Endodermal cell (in vitro differentiated cells): ENCODE results near the gene RAC2. TPM values are rescaled to one million over a fixed set of nuclear protein-coding genes. Genes with fewer than 3 reads are reported as not detected.

Source experiments
- DNase-seq: peaks from one replicate; pipeline ENCODE4 v3.0.0-alpha.2; 2017
- H3K27ac ChIP-seq: 2 replicates; pipeline ENCODE4 v1.5.1; 2013; ENCODE audit warnings: mild to moderate bottlenecking, low read depth, low read length, moderate library complexity
- H3K27me3 ChIP-seq: 2 replicates; pipeline ENCODE4 v1.6.1; 2013; ENCODE audit warnings: mild to moderate bottlenecking, low read length, moderate library complexity; ENCODE audit not compliant: insufficient read depth, control insufficient read depth, poor library complexity, severe bottlenecking
- H3K36me3 ChIP-seq: 2 replicates; pipeline ENCODE4 v1.7.0; 2013; ENCODE audit warnings: mild to moderate bottlenecking, low read length, moderate library complexity; ENCODE audit not compliant: control insufficient read depth, insufficient read depth
- H3K4me1 ChIP-seq: one replicate; pipeline ENCODE4 v1.7.0; 2013; ENCODE audit warnings: low read length; ENCODE audit not compliant: control insufficient read depth, insufficient read depth
- H3K4me3 ChIP-seq: 2 replicates; pipeline ENCODE4 v1.5.1; 2013; ENCODE audit warnings: mild to moderate bottlenecking, low read length, moderate library complexity
- H3K9ac ChIP-seq: 2 replicates; pipeline ENCODE4 v1.6.1; 2013; ENCODE audit warnings: mild to moderate bottlenecking, low read length, moderate library complexity; ENCODE audit not compliant: poor library complexity, severe bottlenecking; ENCODE audit errors: extremely low read depth
- H3K9me3 ChIP-seq: 2 replicates; pipeline ENCODE4 v1.6.1; 2013; ENCODE audit warnings: mild to moderate bottlenecking, low read length, moderate library complexity; ENCODE audit not compliant: control insufficient read depth
- H3K27ac Mint-ChIP-seq: 2 replicates; pipeline ENCODE4 v1.8.0; 2020; ENCODE audit warnings: mixed read lengths
- H3K27me3 Mint-ChIP-seq: 2 replicates; pipeline ENCODE4 v1.8.0; 2021; ENCODE audit warnings: mild to moderate bottlenecking, mixed read lengths; ENCODE audit not compliant: insufficient read depth
- H3K36me3 Mint-ChIP-seq: 2 replicates; pipeline ENCODE4 v1.8.0; 2020; ENCODE audit warnings: low read depth, mixed read lengths
- H3K4me1 Mint-ChIP-seq: 2 replicates; pipeline ENCODE4 v1.8.0; 2020; ENCODE audit warnings: mixed read lengths
- H3K4me3 Mint-ChIP-seq: 2 replicates; pipeline ENCODE4 v1.8.0; 2020; ENCODE audit warnings: mild to moderate bottlenecking, moderate library complexity, mixed read lengths
- H3K9me3 Mint-ChIP-seq: 2 replicates; pipeline ENCODE4 v1.8.0; 2020; ENCODE audit warnings: mild to moderate bottlenecking, mixed read lengths
- CTCF ChIP-seq: fragments of 200-600 bp; sonication (generic); conservative IDR thresholded peaks from 2 replicates; pipeline ENCODE4 v1.5.0; 2021; ENCODE audit warnings: antibody characterized with exemption, mild to moderate bottlenecking
- WGBS, 2 experiments: methylation state at CpG; one replicate each; pipeline versions ENCODE4 v1.1.5 to v1.1.7; 2013; ENCODE audit warnings: missing lambda C conversion rate in 2 of 2, mixed read lengths in 1 of 2; ENCODE audit not compliant: insufficient coverage in 1 of 2, insufficient read length in 1 of 2; 5-methylcytosine and 5-hydroxymethylcytosine counted together
- total RNA-seq, 2 donors: library from RNA; stranded (reverse); fragmentation: NEBNext Ultra II Directional in 1 of 2; extraction: Animal tissue kit (Norgen Biotek cat#: 25700) in 1 of 2; gene quantifications; 2 replicates in 1 of 2; 3 replicates in 1 of 2; pipeline ENCODE4 v1.2.1, GENCODE V29; 2021

RAC2 gene
- total RNA-seq, 2 donors from 2014 or later = 4.5 to 5.6 TPM

GRCh38 chr22:37277384-37277783 lies 33.3 kb upstream of the RAC2 start:
- DNase-seq = no peak

GRCh38 chr22:37276776-37277175 lies 32.7 kb upstream of the RAC2 start:
- no peak overlapping the region for H3K4me3 ChIP-seq
- Mint-ChIP-seq H3K36me3 (no peaks in the 10 kb centered on the region), H3K27me3 (no peaks in the 10 kb centered on the region), H3K27ac (no peak overlapping the region), H3K4me1 (no peaks in the 10 kb centered on the region), H3K4me3 (no peak overlapping the region), H3K9me3 (no peaks in the 10 kb centered on the region)
- no peaks in the 10 kb centered on the region for H3K27me3 ChIP-seq
- WGBS, 2 experiments = 89 to 95% methylated on average over 1 to 2 of the region's 2 CpGs
- TF ChIP-seq CTCF = no peak
- no peaks in the 10 kb centered on the region for H3K36me3 ChIP-seq
- H3K27ac ChIP-seq = no peak overlapping the region
- peak; percentile 49 for DNase-seq
- no peak overlapping the region for H3K9ac ChIP-seq
- H3K9me3 ChIP-seq = no peaks in the 10 kb centered on the region
- no peaks in the 10 kb centered on the region for H3K4me1 ChIP-seq

More at GRCh38 chr22:37277384-37277783, 33.3 kb upstream of the RAC2 start:
- Mint-ChIP-seq H3K36me3 (no peaks in the 10 kb centered on the region), H3K27me3 (no peaks in the 10 kb centered on the region), H3K4me1 (no peaks in the 10 kb centered on the region), H3K27ac (no peak overlapping the region), H3K9me3 (no peaks in the 10 kb centered on the region), H3K4me3 (no peak overlapping the region)
- TF ChIP-seq CTCF = no peak
- no peak overlapping the region for H3K9ac ChIP-seq
- H3K9me3 ChIP-seq = no peaks in the 10 kb centered on the region
- H3K4me3 ChIP-seq = no peak overlapping the region
- no peaks in the 10 kb centered on the region for H3K36me3 ChIP-seq
- H3K27me3 ChIP-seq = no peaks in the 10 kb centered on the region
- no peak overlapping the region for H3K27ac ChIP-seq
- WGBS, 2 experiments = 97 to 100% methylated on average over 9 to 11 of the region's 11 CpGs
- H3K4me1 ChIP-seq = no peaks in the 10 kb centered on the region

- Mint-ChIP-seq H3K4me1 (no peaks in the 10 kb centered on the region), H3K36me3 (no peaks in the 10 kb centered on the region), H3K27ac (no peak overlapping the region), H3K9me3 (no peaks in the 10 kb centered on the region), H3K4me3 (no peak overlapping the region), H3K27me3 (no peaks in the 10 kb centered on the region)
- H3K4me1 ChIP-seq = no peaks in the 10 kb centered on the region
- H3K4me3 ChIP-seq = no peak overlapping the region
- H3K27me3 ChIP-seq = peaks cover under 1% of the 10 kb centered on the region
- no peak for TF ChIP-seq CTCF
- H3K27ac ChIP-seq = no peak overlapping the region
- DNase-seq = peak; percentile 24
- H3K36me3 ChIP-seq = no peaks in the 10 kb centered on the region
- 85 to 89% methylated on average over 2 to 4 of the region's 5 CpGs for WGBS, 2 experiments
- H3K9me3 ChIP-seq = no peaks in the 10 kb centered on the region
- no peak overlapping the region for H3K9ac ChIP-seq
Observed at GRCh38 chr22:37275622-37276021, 31.6 kb upstream of the RAC2 start.
